Endodermal cell (in vitro differentiated cells): Measurements from ENCODE around the gene CBLC. TPM values are rescaled to one million over a fixed set of nuclear protein-coding genes. Genes with fewer than 3 reads are reported as not detected.

ENCODE experiments used
- DNase-seq: peaks from one replicate; pipeline ENCODE4 v3.0.0-alpha.2; 2017
- H3K27ac ChIP-seq: 2 replicates; pipeline ENCODE4 v1.5.1; 2013; ENCODE audit warnings: mild to moderate bottlenecking, low read depth, low read length, moderate library complexity
- H3K27me3 ChIP-seq: 2 replicates; pipeline ENCODE4 v1.6.1; 2013; ENCODE audit warnings: mild to moderate bottlenecking, low read length, moderate library complexity; ENCODE audit not compliant: insufficient read depth, control insufficient read depth, poor library complexity, severe bottlenecking
- H3K36me3 ChIP-seq: 2 replicates; pipeline ENCODE4 v1.7.0; 2013; ENCODE audit warnings: mild to moderate bottlenecking, low read length, moderate library complexity; ENCODE audit not compliant: control insufficient read depth, insufficient read depth
- H3K4me1 ChIP-seq: one replicate; pipeline ENCODE4 v1.7.0; 2013; ENCODE audit warnings: low read length; ENCODE audit not compliant: control insufficient read depth, insufficient read depth
- H3K4me3 ChIP-seq: 2 replicates; pipeline ENCODE4 v1.5.1; 2013; ENCODE audit warnings: mild to moderate bottlenecking, low read length, moderate library complexity
- H3K9ac ChIP-seq: 2 replicates; pipeline ENCODE4 v1.6.1; 2013; ENCODE audit warnings: mild to moderate bottlenecking, low read length, moderate library complexity; ENCODE audit not compliant: poor library complexity, severe bottlenecking; ENCODE audit errors: extremely low read depth
- H3K9me3 ChIP-seq: 2 replicates; pipeline ENCODE4 v1.6.1; 2013; ENCODE audit warnings: mild to moderate bottlenecking, low read length, moderate library complexity; ENCODE audit not compliant: control insufficient read depth
- H3K27ac Mint-ChIP-seq: 2 replicates; pipeline ENCODE4 v1.8.0; 2020; ENCODE audit warnings: mixed read lengths
- H3K27me3 Mint-ChIP-seq: 2 replicates; pipeline ENCODE4 v1.8.0; 2021; ENCODE audit warnings: mild to moderate bottlenecking, mixed read lengths; ENCODE audit not compliant: insufficient read depth
- H3K36me3 Mint-ChIP-seq: 2 replicates; pipeline ENCODE4 v1.8.0; 2020; ENCODE audit warnings: low read depth, mixed read lengths
- H3K4me1 Mint-ChIP-seq: 2 replicates; pipeline ENCODE4 v1.8.0; 2020; ENCODE audit warnings: mixed read lengths
- H3K4me3 Mint-ChIP-seq: 2 replicates; pipeline ENCODE4 v1.8.0; 2020; ENCODE audit warnings: mild to moderate bottlenecking, moderate library complexity, mixed read lengths
- H3K9me3 Mint-ChIP-seq: 2 replicates; pipeline ENCODE4 v1.8.0; 2020; ENCODE audit warnings: mild to moderate bottlenecking, mixed read lengths
- CTCF ChIP-seq: fragments of 200-600 bp; sonication (generic); conservative IDR thresholded peaks from 2 replicates; pipeline ENCODE4 v1.5.0; 2021; ENCODE audit warnings: antibody characterized with exemption, mild to moderate bottlenecking
- WGBS, 2 experiments: methylation state at CpG; one replicate each; pipeline versions ENCODE4 v1.1.5 to v1.1.7; 2013; ENCODE audit warnings: missing lambda C conversion rate in 2 of 2, mixed read lengths in 1 of 2; ENCODE audit not compliant: insufficient coverage in 1 of 2, insufficient read length in 1 of 2; 5-methylcytosine and 5-hydroxymethylcytosine counted together
- total RNA-seq, 2 donors: library from RNA; stranded (reverse); fragmentation: NEBNext Ultra II Directional in 1 of 2; extraction: Animal tissue kit (Norgen Biotek cat#: 25700) in 1 of 2; gene quantifications; 2 replicates in 1 of 2; 3 replicates in 1 of 2; pipeline ENCODE4 v1.2.1, GENCODE V29; 2021

The CBLC gene
- total RNA-seq, 2 donors from 2014 or later = 6.6 to 15.5 TPM

GRCh38 chr19:44746616-44746945, 31.1 kb upstream of the CBLC start:
- WGBS, 2 experiments = 68% methylated on average over 5 of the region's 5 CpGs; no CpG with 5 or more reads in 1 of the 2 experiments
- Histone ChIP-seq H3K9ac (no peak overlapping the region), H3K36me3 (no peaks in the 10 kb centered on the region), H3K4me3 (no peak overlapping the region), H3K27me3 (peaks cover 41% of the 10 kb centered on the region), H3K27ac (no peak overlapping the region), H3K9me3 (no peaks in the 10 kb centered on the region), H3K4me1 (no peaks in the 10 kb centered on the region)
- Mint-ChIP-seq H3K9me3 (no peaks in the 10 kb centered on the region), H3K4me1 (peaks cover 6% of the 10 kb centered on the region), H3K4me3 (peak overlapping the region; percentile 59), H3K36me3 (no peaks in the 10 kb centered on the region), H3K27ac (no peak overlapping the region), H3K27me3 (peaks cover 66% of the 10 kb centered on the region)
- TF ChIP-seq CTCF = no peak
- DNase-seq = no peak

GRCh38 chr19:44746946-44747738, 30.5 kb upstream of the CBLC start:
- Histone ChIP-seq H3K4me3 (peak overlapping the region; percentile 81), H3K4me1 (no peaks in the 10 kb centered on the region), H3K27me3 (peaks cover 41% of the 10 kb centered on the region), H3K36me3 (no peaks in the 10 kb centered on the region), H3K27ac (no peak overlapping the region), H3K9me3 (no peaks in the 10 kb centered on the region), H3K9ac (no peak overlapping the region)
- Mint-ChIP-seq H3K4me3 (peak overlapping the region; percentile 59), H3K9me3 (no peaks in the 10 kb centered on the region), H3K27me3 (peaks cover 72% of the 10 kb centered on the region), H3K4me1 (peaks cover 6% of the 10 kb centered on the region), H3K27ac (no peak overlapping the region), H3K36me3 (no peaks in the 10 kb centered on the region)
- whole genome bisulfite sequencing, 2 experiments = 3 to 15% methylated on average over 7 to 30 of the region's 34 CpGs
- no peak for TF ChIP-seq CTCF
- peak; percentile 93 for DNase-seq

- no peaks in the 10 kb centered on the region for H3K9me3 ChIP-seq
- peaks cover 79% of the 10 kb centered on the region for H3K27me3 Mint-ChIP-seq
- TF ChIP-seq CTCF = no peak
- H3K27ac Mint-ChIP-seq = no peak overlapping the region
- H3K4me3 ChIP-seq = peak overlapping the region; percentile 81
- peaks cover 41% of the 10 kb centered on the region for H3K27me3 ChIP-seq
- no peaks in the 10 kb centered on the region for H3K9me3 Mint-ChIP-seq
- H3K4me1 Mint-ChIP-seq = peaks cover 6% of the 10 kb centered on the region
- H3K4me3 Mint-ChIP-seq = peak overlapping the region; percentile 59
- H3K36me3 Mint-ChIP-seq = no peaks in the 10 kb centered on the region
- peak; percentile 80 for DNase-seq
- no peak overlapping the region for H3K9ac ChIP-seq
- H3K4me1 ChIP-seq = no peaks in the 10 kb centered on the region
- H3K36me3 ChIP-seq = no peaks in the 10 kb centered on the region
- 1% methylated on average over 12 to 23 of the region's 26 CpGs for WGBS, 2 experiments
- no peak overlapping the region for H3K27ac ChIP-seq
Observed at GRCh38 chr19:44747739-44748425, 29.8 kb upstream of the CBLC start.
